ENCODE results near the gene XYLT1.
A peak's percentile ranks its signal among the peaks of the same experiment; 100 is the strongest.

Gene XYLT1

DNA sequence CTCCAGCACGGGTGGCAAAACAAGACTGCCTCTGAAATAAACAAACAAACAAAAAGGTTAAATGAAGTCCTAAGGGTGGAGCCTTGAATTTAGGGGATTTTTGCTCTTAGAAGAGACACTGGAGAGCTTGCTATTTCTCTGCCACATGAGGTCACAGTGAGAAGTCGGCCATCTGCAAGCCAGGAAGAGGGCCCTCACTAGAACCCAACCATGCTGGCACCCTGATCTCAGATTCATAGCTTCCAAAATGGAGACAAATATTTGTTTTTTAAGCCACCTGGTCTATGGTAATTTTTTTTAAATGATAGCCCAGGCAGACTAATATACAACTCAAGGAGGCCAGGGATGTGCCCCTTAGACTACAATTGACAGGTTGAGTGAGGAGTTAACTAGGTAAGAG, 255.5 kb downstream of the XYLT1 start:
- no peak for DNase-seq

GRCh38 chr16:17213974-17214373, 256.8 kb downstream of the XYLT1 start:
- no peak for DNase-seq

GRCh38 chr16:17213025-17213424, 257.7 kb downstream of the XYLT1 start:
- no peak for DNase-seq

GRCh38 chr16:17212606-17213005, 258.2 kb downstream of the XYLT1 start:
- no peak for DNase-seq

GRCh38 chr16:17211797-17212196, 259.0 kb downstream of the XYLT1 start:
- peak in 1 of 2 experiments; percentile 23 for DNase-seq

DNA sequence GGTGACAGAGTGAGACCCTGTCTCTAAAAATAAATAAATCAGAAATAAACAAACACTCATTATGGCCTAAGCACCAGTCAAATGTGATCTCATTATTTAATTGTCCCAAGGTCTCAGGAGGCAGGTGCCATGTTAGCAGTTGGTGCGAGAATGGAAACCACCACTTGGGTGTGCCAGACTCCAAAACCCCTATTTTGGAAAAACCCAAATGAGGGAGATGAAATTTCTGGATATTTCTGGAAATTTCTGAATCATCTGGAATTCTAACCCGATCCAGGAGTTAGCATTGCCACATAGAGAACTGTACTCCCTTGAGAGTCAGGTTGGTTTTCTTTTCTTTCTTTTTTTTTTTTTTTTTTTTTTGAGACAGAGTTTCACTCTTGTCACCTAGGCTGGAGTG, 264.0 kb downstream of the XYLT1 start:
- no peak for DNase-seq

DNA sequence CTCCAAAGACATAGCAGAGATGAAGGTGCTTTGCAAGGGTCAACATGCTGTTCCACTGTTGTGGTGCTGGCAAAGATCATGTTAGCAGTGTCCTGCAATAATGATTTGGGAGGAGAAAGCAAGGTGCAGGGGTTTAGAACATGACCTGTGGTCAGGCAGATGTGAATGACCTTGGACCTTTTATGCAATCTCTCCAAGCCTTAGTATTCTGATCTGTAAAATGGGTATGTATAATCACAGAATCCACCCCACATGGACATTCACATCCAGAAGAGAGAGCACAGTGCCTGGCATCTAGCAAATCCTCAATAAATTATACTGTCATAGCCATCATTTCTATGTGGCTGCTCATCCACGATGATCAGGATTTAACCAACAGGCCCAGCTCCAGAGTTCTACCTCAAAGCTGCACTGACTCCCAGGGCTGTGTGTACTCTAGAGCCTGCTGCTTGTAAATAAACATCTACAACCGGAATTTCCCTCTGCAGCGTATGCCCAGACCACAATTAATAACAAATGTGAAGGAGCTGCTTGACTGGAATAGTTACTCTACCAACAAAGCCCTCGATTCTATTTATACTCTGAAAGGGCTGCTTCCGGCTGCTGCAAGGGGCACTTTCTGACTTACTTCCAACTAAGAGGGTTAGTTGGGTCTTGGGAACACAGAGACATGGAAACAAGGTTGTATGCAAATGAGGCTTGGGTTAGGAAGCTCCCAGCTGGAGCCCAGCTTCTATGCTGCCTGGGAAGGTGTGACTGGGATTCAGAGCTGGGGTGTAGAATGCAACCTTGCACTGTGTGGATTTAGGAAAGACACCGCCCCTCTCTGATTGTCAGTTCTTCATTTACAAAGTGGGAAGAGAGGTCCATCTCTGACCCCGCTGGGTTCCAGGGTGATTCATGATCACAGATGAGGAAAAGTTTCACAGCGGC, 265.2 kb downstream of the XYLT1 start:
- DNase-seq = no peak

GRCh38 chr16:17204644-17205043, 266.1 kb downstream of the XYLT1 start:
- no peak for DNase-seq

GRCh38 chr16:17204206-17204605, 266.6 kb downstream of the XYLT1 start:
- no peak for DNase-seq

- DNase-seq = no peak
Observed at GRCh38 chr16:17203424-17203823, 267.3 kb downstream of the XYLT1 start.

GRCh38 chr16:17199135-17199534, 271.6 kb downstream of the XYLT1 start:
- DNase-seq = no peak

DNA sequence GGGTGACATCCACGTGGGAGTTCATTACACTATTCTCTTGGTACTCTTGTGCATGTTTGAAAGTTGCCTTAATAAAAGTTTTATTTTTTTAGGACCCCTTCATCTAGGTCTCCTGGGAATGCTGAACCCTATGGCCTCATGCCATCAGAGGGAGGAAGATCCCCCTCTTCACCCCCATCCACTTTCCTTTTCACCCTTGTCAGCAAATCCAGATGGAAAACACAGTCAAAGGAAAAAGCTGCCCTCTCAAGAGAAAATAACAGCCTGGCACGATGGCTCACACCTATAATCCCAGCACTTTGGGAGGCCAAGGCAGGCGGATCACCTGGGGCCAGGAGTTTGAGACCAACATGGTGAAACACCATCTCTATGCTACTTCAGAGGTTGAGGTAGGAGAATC, 274.2 kb downstream of the XYLT1 start:
- DNase-seq = no peak

DNA sequence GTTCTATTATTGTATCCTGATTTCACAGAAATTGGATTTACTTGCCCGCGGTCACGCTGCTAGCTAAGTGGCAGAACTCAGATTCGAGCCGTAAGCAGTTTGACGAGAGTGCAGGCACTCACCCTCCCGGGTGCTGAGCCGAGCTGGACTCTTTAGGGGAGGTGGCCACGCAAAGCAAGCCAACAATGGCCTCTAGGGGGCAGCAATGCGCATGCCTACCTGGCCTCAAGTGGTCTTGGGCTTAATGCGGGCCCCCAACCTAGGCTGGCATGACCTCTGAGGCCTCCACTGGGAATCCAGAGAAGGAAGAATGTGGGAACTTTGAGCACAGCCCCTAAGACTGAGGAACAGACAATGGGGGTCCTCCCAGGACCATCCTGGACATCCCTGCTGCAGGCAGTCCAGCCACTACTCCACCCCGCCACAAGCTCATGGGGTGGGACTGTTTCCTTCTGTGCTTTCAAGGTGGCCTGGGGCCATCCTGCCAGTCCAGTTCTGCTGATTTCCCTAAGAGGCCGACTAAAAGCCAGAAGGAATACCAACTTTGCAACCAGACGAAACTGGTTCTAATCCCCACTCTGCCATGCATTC, 276.5 kb downstream of the XYLT1 start:
- no peak for DNase-seq

DNA sequence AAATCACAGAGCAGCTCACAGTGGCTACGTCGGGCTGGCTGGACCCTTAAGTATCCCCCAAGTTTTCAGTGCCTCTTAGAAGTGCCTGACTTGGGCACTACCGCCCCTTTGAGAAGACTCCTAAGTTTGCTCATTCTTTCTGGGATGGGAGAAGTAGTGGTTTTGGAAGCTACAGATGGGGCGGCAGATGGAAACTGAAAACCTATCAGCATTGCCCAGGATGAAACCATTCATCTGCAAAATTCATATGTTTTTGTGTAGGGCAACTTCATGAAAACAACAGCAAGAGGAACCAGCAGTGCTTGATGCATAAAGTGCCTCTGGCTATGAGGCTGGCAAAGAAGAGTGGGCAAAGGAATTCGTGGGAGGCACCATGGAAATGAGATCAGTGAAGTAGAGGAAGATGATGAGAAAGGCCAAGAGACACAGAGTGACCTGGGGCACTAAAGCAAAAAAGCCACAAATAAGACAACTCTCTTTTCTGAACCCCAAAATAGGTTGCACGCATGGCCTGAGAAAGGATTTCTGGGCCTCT, 277.1 kb downstream of the XYLT1 start:
- no peak for DNase-seq

GRCh38 chr16:17184026-17184425, 286.7 kb downstream of the XYLT1 start:
- no peak for DNase-seq

DNA sequence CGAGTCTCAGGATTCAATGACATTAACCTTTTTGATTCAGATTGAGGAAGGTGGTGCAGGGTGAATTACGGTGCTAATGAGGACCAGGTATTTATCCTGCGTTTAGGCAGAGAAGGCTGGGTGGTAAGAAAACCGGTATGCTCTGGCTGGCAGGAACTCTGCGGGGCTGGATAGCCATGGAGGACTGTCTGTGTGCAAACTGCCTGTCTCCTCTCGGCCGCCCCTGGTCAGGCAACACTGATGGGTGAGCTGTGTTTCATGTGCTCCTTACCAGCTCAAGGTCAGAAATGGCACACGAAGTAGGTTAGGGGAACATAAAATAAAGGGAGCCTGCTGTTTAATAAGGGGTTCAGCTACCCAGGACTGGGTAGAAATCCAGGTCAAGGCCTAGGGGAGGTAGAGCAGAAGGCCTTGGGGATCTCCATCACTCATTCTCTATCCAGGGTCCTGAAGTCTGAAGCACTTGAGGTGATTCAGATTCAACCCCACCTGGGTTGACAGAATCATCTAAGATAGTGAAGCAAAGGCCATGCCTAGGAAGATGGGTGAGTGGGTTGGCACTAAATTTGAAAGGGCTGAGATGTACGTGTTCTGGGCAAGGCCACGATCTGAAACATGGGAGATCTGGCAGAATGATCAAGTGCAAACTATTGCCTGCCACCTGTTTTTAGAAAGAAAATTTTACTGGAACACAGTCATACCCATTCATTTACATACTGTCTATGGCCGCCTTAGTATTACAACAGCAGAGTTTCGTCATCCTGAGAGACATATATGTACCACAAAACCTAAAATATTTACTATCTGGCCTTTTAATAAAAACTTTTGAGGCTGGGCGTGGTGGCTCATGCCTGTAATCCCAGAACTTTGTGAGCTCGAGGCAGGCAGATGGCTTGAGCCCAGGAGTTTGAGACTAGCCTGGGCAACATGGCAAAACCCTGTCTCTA, 292.5 kb downstream of the XYLT1 start:
- peak in 1 of 2 experiments; percentile 7 for DNase-seq

DNA sequence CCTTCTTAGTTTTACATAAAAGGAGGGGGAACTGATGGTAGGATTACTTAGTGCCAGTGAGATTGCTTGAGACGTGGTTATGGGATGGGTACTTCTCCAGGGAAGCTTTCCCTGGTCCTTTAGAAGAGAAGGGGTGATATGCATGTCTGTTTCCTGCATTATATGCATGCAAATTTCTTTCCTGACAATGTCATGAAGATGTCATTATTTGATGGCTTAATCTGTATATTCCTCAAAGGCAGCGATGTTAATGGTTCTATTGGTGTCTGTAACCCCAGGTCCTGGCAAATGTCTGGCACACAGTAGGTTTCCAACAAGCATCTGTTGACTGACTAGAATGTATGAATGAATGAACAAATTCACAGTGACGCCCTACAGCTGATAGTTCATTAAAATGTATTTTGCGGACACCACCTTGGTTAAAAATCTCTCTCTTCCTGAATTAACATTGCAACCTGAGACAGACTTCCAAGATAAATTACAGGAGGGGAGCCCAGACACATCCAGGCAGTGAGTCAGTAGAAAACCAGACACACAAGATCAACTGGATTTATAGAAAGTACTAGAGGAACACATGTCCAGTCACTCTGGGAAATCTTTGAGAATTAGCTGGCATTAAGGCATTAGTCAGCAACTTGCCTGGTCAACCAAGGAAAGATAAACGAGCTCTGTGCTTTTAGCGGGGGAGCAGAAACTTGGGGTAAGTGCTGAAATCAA, 293.4 kb downstream of the XYLT1 start:
- DNase-seq = no peak

DNA sequence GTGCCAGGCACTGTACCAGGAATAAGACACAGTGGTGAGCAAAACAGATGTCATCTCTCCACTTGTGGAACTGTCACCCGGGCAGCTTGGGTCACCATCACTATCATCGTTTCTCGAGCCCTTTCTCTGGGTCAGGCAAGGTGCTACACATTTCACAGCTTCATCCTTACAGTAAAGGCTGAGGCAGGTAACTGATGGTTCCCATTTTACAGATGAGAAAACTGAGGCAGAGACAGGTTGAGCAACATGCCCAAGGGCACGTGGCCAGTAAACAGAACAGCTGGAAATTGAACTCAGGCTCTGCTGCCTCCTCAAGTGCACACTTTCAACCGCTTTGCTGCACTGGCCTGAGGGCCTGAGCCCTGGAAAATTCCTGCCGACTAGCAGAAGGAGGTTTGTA, 294.6 kb downstream of the XYLT1 start:
- no peak for DNase-seq

DNA sequence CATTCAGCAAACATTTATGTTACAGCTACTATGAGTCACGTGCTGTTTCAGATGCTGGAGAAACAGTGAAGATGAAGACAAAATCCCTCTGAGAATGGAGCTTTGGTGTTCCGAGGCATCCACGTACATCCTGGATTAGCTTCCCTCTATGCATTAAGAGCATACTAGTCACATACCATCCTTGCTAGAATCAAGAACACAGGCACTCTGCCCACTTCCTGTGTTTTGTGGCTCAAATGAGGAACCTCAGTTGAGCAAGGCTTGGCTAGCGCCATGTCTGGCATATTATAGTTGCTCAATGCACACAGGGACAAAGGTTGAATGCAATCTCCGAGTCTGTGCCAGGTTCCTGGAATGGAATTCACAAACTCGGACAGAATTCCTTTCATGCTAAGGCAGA, 297.5 kb downstream of the XYLT1 start:
- peak; percentile 94 for DNase-seq

DNA sequence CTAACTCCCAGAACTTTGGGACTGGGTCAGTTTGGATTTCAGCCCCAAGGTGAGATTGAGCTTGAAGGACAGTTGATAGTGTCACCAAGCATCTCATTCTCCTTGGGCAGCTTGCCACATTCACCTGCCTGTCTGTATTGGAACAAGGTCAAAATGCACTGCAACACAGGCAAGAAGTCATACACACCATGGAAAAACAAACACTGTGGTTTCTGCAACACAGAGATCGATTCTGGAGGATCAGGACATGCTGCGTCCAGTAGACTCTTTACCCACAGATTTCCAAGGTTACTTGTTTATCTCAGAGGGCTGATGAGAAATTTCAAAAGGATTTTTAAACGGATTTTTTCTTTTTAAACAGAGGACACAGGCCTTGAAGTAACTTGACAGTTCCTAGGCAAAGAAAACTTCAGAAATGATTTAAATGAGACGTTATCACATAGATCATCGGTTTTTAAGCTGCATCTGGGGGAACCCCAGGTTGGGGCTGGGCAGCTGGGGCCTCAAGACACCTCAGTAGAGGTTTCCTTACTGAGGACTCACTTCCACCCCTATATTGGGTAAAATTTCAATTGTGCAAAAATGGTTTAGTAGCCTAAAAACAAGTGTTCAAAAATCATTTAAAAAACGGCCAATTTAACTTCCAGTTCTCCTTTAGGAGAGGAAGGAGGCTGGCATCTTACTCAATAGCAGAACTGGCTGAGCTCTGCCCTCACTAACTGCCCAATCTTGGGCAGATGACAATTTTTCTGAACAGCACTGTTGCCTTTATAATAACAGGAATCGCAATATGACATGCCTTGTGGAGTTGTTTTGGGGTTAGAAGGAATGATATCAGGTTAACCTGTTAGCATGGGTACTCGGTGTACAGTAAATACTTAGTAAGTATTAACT, 299.3 kb downstream of the XYLT1 start:
- DNase-seq = peak; percentile 84 to 90

GRCh38 chr16:17170435-17170834, 300.3 kb downstream of the XYLT1 start:
- DNase-seq = no peak

Measured in AML-193 (cell line).